ENCODE data around the gene THADA.

The THADA gene

DNA sequence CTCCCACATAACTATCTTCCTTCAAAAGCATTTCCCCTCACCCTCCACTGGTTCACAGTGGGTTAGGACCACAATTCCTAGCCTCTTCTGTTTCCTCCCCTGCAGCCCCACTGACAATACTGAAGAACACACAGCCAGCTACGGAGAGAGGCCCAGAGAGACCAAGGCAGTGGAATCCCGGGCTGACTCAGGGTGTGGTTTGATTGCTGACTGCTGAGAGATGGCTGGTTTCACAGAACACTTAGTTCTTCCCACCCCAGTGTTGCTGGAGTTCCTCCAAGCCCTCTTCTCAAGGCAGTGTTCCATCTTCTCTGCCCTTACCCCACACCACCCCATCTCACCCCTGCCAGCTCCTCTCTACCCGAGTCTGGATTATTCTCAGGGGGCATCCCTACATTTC is 326.1 kb downstream of the THADA start:
- no peak for TF ChIP-seq CTCF (IDR thresholded peaks at IDR 0.05; ENCODE audit: insufficient read depth, low read depth, low read length, missing control alignments)
- H3K4me3 ChIP-seq (ENCODE audit: low read depth, low read length) = no peak overlapping the region
- DNase-seq (ENCODE audit: low read depth) = no peak

- no peak overlapping the region for H3K4me3 ChIP-seq (ENCODE audit: low read depth, low read length)
- no peak for TF ChIP-seq CTCF (IDR thresholded peaks at IDR 0.05; ENCODE audit: insufficient read depth, low read depth, low read length, missing control alignments)
- no peak for DNase-seq (ENCODE audit: low read depth)
Measured at GRCh38 chr2:43269074-43269572, 326.7 kb downstream of the THADA start.

DNA sequence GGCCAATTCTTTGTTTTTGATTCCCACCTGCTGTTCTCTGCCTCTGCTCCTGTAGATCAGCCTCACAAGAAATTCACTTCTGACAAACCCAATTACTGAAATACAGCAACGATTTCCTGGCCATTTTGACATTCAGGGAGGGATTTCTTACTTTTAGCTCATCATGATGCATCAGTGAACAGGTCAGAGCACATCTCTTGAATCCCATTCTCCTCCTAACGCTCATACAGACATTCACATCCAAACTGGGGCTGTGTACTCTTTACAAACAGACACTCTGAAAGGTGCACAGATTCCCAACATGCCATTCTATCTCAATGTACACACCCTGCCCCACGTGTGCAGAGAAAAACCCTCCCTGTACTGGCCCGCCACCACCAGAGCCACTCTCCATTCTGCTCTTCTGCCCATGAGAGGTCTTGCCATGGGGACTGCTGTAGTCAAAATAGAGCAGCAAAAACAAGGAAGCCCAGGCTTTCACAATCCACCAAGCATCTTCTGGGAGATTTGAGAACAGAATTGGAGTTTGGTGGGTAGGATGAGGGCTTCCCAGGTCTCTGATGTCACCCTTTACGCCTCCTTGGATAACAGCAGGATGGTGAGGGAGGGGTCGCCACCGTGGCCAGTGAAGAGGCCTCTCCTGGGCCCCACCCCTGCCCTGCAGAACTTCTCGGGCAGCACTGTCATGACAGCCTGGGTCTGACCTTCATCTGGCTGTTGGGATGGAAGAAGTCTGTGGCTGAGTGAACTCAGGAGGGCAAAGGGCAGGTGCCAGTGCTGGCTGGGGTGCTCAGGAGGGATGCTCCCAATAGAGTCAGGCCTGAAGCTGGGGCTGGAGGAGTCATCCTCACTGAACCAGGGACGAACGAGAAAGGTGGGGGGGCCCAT is 327.5 kb downstream of the THADA start:
- H3K4me3 ChIP-seq (ENCODE audit: low read depth, low read length) = no peak overlapping the region
- DNase-seq (ENCODE audit: low read depth) = no peak
- TF ChIP-seq CTCF (IDR thresholded peaks at IDR 0.05; ENCODE audit: insufficient read depth, low read depth, low read length, missing control alignments) = no peak

DNA sequence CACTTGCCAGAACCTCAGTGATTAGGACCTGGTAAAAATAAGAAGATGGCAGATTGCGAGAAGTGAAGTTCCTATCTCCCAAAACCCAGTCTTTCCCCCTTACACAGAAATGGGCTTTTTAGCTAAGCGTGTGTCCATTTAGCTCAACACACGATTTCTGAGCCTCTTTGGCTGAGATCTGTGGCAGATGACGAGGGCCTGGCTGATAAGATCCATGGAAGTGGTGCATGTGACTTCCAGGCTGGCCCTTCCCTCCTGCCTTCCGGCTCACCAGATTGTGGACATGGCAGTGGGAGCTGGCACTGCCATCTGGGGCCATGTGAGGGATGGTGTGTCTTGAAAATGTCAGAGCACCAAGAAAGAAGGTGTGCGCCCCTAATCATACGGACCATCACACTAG is 328.5 kb downstream of the THADA start:
- TF ChIP-seq CTCF (IDR thresholded peaks at IDR 0.05; ENCODE audit: insufficient read depth, low read depth, low read length, missing control alignments) = no peak
- H3K4me3 ChIP-seq (ENCODE audit: low read depth, low read length) = no peak overlapping the region
- DNase-seq (ENCODE audit: low read depth) = no peak

DNA sequence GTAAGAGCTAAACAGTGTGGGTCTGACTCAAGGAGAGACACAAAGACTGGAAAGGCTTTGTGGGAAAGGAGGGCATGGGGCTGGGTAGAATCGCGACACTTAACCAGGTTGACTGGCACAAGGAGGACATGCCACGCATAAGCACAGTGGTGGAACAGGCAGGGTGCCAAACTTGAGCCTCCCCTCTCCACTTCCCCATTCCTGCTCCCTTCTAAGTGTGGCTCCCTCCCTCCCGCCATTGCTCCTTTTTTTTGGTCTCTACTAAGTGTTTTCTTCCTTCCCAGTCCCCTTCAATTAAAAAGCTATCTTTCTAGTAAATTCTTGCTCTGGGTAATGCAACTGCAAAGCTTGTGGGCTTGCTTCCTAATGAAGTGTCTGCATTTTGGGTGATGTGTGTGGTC is 329.1 kb downstream of the THADA start:
- no peak for TF ChIP-seq CTCF (IDR thresholded peaks at IDR 0.05; ENCODE audit: insufficient read depth, low read depth, low read length, missing control alignments)
- no peak for DNase-seq (ENCODE audit: low read depth)
- no peak overlapping the region for H3K4me3 ChIP-seq (ENCODE audit: low read depth, low read length)

DNA sequence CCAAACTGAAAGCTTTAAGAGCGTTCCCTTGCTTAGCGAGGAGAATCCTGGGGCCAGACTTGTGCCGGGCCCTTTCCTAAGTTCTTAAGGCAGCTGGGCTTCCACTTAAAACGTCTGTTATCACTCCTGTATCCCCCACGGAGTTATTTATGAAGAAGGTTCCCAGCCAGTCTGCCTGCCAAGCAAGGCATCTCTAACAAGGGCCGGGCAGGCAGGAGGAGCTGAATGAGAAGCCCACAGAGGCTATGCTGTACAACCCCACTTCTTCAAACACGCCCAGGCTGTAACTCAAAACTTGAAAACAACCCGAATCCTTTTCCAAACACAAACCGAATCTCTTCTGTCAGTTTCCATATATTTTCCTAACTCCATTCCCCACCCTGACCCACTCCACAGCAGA is 330.4 kb downstream of the THADA start:
- no peak for TF ChIP-seq CTCF (IDR thresholded peaks at IDR 0.05; ENCODE audit: insufficient read depth, low read depth, low read length, missing control alignments)
- no peak for DNase-seq (ENCODE audit: low read depth)

More for the DNA sequence above, 330.4 kb downstream of the THADA start:
- no peak overlapping the region for H3K4me3 ChIP-seq (ENCODE audit: low read depth, low read length)

All from GM12865 (cell line).